ENCODE results near the gene NTMT1.
A peak's percentile ranks its signal among the peaks of the same experiment; 100 is the strongest.
"Not testable (repeated sequence)": the region's sequence is repeated elsewhere in the genome, so short reads cannot be mapped to it uniquely, and the experiment has no call there.

Gene NTMT1

DNA sequence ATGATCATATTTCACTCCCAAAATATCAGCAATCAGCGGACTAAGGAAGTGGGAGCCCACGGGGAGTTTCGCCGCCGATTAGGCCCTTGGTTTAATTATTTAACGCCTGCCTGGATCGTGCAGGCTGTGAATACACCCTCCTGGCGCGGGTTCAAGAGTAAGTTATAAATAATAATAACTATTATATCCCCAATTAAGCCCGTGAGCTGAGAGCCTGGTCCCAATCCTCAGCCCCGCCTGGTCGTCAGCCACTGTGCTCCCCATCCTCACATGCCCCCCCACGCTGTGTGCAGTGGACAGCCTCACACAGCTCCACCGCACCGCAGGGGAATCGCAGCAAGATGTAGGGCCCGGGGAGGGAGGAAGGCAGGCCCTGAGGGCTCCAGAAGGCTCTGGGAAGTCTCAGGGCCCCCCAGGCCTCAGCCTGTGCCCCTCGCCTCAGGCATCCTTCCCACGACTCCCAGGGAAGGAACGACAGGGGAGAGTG is 28.6 kb downstream of the NTMT1 start:
- no peak for DNase-seq (ENCODE audit: low read depth)

DNA sequence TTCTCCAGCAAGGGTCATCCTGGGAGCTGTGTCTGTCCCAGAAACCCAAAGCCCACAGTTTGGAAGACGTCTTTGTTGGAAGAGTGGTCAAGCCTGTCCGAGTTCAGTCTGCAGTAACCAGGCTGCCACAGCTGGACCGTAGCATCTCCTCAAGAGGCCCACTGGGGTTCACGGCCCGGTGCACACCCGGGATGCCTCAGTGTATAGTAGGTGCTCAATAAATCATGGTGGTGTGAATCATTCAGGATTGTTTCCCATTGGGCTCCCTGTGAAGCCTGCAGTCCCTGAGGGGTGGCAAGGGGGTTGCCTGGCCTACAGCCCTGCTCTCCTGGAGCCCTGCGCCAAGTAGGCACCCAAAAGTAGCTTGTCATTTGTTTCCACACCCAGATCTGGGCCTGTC is 29.2 kb downstream of the NTMT1 start:
- DNase-seq (ENCODE audit: low read depth), result no peak

DNA sequence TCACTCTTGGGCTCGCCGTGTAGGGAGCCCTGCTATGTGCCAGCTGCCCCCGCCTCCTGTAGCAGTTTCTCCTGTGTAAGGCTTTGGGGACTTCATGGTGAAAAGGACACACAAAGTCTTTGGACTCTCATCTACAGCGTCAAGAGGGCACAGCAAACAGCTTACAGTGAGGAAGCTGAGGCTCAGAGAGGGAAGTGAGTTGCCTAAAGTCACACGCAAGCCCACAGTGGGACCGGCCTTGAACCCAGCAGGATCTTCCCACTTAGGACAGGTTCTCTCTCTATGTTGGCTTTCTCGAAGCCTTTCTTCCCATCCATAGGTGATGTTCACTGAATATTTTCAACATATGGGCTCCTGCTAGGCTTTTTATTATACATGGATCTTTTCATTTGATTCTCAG is 29.7 kb downstream of the NTMT1 start:
- DNase-seq (ENCODE audit: low read depth), result no peak

DNA sequence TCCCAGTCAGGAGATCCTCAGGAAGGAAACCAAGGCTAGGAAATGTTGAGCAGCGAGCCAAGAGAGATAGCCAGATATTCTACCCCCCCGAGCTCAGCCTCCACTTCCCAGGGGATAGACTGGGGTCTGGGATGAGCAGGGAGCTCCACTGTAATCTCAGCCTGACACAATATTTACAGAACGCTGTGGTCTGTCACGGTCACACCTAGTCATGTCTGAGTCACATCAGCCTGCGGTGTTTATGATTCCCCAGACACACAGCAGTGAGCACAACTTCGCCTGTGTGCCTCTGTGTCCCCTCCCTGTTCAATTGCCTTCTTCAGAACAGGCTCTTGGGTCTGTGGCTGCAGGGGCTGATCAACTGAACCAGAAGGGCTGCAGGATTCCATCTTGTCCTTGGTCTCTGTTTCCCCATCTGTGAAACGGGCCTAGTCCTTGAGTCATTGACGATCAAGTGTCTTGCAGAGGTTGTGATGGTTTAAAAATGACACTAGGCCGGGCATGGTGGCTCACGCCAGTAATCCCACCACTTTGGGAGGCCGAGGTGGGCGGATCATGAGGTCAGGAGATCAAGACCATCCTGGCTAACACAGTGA is 30.9 kb downstream of the NTMT1 start:
- no peak for DNase-seq (ENCODE audit: low read depth)

DNA sequence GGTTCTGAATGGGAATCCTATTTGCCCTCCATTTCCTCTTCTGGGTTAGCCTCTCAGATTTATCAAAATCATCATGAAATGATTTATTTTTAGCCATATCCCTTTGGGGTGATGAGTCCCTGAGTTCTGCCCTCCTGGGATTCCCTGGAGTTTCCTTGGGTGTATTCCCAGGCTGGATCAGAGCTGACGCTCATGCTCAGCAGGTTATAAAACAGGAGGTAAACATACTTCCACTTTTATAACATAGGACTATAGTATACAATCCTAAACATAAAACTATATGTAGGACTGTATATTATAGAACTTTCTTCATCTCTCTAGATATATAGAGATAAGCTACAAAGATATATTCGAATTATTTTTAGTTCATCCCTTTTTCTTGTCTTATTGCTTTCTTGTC is 35.1 kb downstream of the NTMT1 start:
- no peak for DNase-seq (ENCODE audit: low read depth)

DNA sequence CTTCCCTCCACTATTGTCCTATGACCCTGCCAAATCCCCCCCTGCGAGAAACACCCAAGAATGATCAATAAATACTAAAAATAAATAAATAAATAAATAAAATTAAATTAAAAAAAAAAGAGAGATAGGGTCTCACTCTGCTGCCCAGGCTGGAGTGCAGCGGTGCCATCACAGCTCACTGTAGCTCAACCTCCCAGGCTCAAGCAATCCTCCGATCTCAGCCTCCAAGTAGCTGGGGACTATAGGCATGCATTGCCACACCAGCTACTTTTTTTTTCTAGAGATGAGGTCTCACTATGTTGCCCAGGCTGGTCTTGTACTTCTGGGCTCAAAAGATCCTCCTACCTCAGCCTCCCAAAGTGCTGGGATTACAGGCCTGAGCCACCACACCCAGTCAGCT is 36.3 kb downstream of the NTMT1 start:
- DNase-seq (ENCODE audit: low read depth), result not testable (repeated sequence)

DNA sequence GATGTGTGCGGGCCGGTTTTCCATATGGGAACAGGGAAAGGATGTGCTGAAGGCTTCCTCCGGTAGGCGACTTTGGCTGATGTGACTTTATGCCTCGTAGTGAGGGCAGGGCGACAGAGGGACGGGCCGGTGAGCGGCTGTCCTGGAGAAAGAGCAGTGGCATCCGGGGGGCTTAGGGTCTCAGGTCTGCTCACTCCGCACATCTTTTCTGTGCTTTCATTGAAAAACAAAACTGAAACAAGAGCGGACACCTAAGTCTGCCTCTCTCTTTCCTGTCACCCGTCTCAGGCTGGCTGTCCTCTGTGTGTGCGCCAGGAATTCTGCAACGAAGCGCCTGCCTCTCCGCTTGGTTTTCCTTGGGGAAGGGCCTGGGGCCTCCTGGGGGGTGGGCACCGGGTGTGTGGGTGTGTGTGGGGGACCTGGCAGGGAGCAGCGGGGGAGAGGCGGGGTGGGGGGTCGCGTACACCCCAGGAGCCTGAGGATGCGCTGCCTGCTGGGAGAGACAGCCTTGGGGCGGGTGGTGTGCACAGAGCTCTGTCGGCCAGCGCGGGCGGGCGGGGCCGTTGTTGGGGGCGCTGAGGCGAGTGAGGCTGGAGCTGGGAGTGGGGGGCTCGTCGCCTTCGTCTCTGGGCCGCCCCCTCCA is 38.9 kb downstream of the NTMT1 start:
- DNase-seq (ENCODE audit: low read depth), result no peak

DNA sequence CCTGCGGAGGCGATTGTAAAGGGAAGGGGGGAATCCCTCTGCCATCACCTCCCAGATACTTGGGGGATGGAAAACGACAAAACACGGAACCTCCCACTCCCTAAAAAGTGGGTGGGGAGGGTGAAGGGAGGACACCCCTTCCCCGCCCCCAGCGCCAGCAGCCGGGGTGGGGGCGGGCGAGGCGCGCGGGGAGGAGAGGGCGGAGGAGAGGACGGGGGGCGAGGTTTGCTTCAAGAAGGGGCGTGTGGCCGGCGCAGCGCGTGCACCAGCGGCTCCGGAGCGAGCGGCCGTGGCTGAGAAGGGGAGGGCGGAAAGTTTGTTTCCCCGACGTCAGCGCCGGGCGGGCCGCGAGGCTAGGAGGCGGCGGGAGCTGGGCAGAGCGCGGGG is 39.4 kb downstream of the NTMT1 start, which contains the start of gene PRRX2:
TSS of gene PRRX2 (plus strand) at position 259 of the 387 bp plus-strand sequence. CDS start 221 bp downstream, outside the sequence.
- peak; percentile 10 for DNase-seq (ENCODE audit: low read depth)

DNA sequence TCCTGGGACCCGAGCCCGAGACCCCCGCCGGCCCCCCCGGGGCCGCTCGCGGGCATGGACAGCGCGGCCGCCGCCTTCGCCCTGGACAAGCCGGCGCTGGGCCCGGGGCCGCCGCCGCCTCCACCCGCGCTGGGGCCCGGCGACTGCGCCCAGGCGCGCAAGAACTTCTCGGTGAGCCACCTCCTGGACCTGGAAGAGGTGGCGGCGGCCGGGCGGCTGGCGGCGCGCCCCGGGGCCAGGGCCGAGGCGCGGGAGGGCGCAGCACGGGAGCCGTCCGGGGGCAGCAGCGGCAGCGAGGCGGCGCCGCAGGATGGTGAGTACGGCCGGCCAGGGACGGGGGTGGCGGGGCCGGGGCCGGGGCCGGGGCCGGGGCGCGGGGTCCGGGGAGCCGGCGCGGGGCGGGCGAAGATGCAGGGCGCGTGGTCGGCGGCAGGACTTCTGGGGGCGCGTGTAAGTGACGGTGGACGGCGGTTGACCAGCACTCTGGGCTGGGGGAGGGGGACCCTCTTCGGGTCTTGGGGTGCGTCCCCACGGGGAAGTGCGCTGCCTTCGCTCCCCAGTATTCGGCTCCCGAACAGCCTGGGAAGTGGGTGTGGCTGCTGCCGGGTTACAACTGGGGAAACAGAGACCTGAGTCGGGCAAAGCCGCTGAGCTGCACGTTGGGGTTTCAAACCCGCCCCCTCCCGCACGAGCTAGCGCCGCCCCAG is 40.0 kb downstream of the NTMT1 start:
- no peak for DNase-seq (ENCODE audit: low read depth)

DNA sequence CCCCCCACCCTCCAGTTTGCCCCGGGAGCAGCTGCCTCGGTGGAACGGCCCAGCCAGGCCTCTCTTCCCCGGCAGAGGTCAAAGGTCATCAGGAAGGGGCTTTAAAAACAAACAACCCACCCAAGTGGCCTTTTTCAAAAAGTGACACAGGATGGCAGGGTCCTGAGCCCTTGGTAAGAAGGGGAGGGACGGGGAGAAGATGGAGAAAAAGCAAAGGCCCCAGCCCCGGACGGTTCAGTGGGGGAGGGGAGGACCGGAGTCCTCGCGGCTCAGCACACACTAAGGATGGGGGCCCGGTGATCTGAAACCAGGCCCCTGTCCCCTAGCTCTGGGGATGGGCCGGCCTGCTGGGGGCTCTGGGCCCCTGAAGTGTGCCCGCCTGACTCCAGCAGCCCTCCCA is 40.6 kb downstream of the NTMT1 start:
- DNase-seq (ENCODE audit: low read depth), result no peak

DNA sequence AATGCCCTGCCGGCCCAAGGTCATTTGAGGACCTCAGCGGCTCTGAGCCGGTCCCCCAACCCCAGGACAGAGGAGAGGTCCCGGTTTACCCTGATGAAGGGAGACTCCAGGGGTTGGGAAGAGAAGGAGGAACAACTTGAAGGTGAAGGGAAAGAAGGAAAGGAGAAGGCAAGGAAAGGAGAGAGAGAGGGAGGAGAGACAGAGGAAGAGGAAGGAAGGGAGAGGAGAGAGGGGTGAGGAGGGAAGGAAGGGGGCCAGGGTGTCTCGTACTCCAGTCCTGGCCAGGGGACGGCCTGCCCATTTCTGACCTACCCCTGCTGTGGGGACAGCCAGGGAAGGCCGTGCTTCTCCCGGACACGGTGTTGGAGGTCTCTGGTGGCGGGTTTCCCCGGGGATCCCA is 41.4 kb downstream of the NTMT1 start:
- no peak for DNase-seq (ENCODE audit: low read depth)

DNA sequence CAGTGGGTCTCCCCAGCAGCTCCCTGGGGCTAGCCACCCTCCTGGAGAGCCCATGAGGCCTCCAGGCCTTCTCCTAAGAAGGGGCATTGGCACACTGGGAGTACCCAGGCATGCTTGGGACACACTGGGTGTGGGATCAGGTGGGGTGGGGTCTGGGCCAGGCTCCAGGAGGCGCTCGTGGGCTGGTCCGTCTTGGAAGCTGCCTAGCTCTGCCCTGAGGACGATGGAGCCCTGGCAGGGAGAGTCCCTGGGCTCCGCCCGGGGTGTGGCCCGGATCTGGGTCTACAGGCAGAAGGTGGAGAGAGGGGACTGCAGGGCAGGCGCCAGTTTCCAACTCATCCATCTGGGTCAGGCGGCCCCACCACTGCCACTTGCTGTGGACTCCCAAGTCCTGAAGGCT is 41.9 kb downstream of the NTMT1 start:
- DNase-seq (ENCODE audit: low read depth), result no peak

DNA sequence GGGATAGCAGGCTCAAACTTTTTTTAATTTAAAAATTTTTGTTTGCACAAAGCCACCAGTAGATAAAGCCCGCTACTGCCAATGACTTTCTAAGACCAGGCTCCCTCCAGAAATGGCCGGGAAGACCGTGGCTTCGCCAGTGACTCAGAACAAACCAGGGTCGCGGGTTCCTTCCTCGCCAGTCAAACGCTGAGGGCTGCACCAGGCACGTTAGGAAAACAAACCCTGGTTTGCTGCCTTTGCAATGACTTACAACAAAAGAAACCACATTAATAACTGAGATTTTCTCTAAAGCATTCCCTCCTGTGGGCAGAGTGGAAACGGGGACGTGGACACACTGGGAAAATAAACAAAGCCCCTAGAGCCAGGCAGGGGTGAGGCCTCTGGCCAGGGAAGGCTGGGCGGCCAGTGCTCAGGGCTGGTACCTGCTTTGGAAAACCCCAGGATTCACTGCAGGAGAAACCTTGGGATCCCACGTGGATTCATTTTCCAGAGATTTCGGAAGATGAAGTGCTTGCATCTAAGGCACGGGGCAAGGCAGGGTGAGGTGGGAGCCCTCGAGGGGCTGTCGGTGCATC is 43.3 kb downstream of the NTMT1 start:
- DNase-seq (ENCODE audit: low read depth), result no peak

DNA sequence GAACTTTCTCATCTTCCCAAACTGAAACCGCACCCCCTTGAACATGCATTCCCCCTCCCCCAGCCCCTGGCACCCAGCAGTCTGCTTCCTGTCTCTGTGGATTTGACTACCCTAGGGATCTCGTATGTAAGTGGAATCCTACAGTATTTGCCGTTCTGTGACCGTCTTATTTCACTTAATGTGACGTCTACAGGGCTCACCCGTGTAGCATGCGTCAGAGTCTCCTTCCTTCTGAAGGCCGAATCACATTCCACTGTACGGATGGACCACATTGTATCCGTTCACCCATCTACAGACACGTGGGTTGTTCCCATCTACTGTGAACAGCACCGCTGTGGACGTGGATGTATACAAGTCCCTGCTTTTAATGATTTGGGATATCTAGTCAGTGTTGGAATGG is 44.0 kb downstream of the NTMT1 start:
- no peak for DNase-seq (ENCODE audit: low read depth)

DNA sequence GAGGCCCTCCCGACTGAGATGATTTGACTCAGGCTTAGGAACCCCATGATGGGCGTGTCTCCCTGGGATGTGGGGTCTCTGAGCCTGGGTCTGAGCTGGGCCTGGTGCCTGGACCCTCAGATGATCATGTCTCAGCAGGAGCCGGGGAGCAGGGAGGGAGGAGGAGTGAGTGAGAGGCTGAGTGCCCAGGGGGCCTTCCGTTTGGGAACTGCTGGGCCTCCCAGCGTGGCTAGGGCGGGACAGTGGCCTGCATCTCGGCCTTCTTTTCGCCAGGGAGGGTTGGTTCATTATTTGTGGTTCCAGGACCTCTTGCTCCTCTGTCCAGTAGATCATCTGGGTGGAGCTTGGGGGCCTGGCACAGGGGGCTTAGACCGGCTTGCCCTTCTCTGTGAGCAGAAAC is 45.1 kb downstream of the NTMT1 start:
- no peak for DNase-seq (ENCODE audit: low read depth)

DNA sequence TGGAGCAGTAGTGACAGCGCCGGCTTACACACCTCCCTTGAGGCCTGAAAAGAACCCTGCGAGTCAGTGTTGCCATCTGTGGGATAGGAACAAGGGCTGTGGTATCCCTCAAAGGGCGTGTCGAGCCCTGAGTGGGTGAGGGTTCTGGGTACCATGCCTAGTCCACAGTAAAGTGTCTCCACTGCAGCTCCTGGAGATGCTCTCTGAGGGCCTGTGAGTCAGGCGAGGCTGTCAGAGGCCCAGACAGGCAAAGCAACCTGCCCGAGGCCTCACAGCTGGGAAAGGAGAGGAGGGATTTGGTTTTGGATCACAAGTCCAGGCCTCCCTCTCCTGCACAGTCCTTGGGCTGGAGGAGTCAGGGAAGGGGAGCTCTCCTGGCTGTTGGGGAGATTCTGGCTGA is 45.6 kb downstream of the NTMT1 start:
- no peak for DNase-seq (ENCODE audit: low read depth)

DNA sequence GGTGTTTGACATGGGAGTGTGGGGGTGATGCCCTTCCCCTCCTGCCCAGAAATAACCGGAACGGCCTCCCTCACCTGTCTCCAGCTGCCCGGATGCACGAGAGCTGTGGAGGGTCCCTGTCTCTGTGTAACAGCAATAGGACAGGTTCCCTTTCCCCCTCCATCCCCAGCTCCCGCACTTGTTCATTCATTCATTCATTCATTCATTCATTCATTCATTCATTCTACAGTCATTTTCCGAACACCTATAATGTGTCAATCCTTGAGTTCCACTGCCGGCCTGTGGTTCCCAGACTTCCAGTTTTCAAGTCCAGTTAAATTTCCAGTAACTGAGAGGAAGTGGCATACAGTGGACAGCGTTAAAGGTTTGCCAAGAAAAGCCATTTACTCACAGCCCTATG is 46.7 kb downstream of the NTMT1 start:
- DNase-seq (ENCODE audit: low read depth), result no peak

DNA sequence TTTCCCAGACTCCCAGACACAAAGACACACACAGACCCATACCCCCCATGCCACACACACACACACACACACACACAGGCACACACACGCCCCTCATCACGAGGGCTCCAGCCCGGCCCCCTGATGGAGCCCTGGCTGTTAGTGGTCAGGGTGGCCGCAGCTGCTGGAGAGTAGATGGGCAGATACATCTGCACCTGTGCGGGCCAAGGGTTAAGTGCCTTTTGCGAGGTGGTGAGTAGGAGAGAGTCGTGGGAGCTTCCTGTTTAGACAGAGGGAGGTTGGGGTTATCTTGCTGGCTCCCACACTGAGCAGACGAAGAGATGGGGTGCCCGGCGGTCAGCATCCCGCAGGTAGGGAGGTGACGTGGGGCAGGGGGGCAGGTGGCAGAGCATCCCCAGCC is 47.6 kb downstream of the NTMT1 start:
- DNase-seq (ENCODE audit: low read depth), result no peak

DNA sequence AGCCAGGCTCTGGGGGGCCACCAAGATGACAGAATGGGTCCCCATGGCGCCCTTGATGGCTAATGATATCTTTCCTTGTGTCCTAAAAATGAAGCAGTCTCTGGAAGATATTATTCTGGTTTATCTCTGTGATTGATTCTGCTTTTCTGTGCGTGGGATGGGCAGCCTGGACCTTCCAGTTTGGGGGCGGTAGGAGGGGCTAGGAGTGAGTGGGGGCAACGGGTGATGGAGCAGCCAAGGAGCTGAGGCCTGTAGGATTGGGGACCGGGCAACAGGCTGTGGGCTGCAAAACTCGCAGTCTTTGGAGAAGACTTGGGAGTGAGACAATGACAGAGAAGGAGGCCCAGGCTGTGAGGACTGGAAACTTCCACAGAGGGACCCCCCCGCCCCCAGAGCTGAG is 48.3 kb downstream of the NTMT1 start:
- DNase-seq (ENCODE audit: low read depth), result no peak

DNA sequence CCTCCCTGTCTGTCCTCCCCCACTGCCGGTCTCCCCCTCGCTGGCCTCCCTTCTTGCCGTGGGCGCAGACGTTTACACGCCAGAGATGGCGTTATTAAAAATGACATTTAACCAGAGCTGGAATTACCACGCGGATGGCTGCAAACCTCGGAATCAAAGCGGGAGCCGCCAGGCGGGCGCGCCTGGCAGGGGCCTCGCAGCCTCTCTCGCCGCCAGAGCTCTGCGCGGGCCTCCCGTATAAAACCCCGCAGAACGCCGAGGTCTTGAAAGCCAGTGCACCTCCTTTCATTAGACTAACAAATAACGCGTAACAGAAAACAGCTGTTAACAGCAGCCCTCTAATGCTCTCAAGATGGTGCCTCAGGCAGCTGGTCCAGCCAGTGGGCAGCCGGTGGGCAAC is 49.7 kb downstream of the NTMT1 start:
- no peak for DNase-seq (ENCODE audit: low read depth)

DNA sequence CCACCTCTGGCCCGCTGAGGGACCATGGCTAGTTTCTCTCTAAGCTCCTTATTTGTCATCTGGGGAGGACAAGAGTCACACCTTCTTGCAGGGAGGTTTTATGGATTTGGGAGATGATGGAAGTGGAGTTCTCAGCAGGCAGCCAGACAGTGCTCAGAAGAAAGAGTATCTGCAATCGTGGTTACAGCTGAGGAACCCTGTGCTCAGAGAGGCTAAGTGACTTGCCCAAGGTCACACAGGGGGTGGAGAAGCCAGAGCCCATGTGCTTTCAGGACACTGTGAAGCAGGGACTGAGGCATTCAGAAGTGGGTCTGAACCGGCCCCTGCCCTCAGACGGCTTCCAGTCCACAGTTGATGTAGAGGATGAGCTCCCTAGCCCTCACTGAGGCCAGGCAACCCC is 50.3 kb downstream of the NTMT1 start:
- no peak for DNase-seq (ENCODE audit: low read depth)

DNA sequence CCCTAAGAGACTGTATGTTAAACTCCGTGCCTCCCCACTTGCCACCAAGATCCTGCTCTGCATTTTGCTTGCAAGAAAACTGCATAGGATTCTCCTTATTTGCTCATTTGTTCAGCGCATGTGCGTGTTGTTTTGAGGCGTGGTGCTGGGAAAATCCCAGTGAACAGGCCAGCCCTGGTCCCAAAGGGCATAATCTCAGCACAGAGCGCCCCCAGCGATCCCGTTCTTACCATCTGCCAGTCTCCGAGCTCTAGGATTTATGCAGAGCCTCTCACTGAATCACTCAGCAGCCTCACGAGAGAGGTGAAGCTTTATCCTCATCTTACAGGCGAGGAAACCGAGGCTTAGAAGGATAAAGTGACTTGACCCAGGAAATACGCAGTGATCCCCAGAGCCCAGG is 51.0 kb downstream of the NTMT1 start:
- no peak for DNase-seq (ENCODE audit: low read depth)

DNA sequence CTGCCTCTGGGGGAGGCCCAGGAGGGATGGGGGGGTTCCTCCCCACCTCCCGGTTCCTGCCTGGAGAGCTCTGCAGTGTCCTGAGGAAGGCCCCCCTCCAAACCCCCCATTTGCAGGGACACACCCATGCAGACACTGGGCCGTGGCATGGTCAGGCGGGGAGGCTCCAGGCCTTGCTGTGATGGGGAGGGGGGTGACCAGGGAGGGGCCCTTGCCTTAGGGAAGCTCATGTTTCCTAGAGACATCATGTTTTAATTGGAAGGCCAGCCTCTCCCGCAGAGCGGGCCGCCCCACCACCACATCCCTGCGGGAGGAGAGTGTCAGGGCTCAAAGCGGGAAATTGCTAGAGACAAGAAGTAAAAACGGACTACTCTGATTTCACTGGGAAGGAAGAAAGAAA is 51.5 kb downstream of the NTMT1 start:
- DNase-seq (ENCODE audit: low read depth), result no peak
